DND-41 (cell line): ENCODE data around the gene FAM114A1.

ENCODE experiments used
- EZH2 ChIP-seq: IDR thresholded peaks from 3 replicates; pipeline ENCODE4 v1.6.1; 2012; ENCODE audit warnings: borderline replicate concordance, low read depth, mild to moderate bottlenecking, moderate library complexity, low read length, inconsistent platforms; ENCODE audit not compliant: severe bottlenecking
- TF ChIP-seq, protein P1 (sequence below): IDR thresholded peaks from 2 replicates; pipeline ENCODE4 v1.5.1; 2012; ENCODE audit warnings: borderline replicate concordance, low read length, moderate library complexity, mild to moderate bottlenecking; ENCODE audit not compliant: poor library complexity, severe bottlenecking; ENCODE audit errors: extremely low read depth

DNA sequence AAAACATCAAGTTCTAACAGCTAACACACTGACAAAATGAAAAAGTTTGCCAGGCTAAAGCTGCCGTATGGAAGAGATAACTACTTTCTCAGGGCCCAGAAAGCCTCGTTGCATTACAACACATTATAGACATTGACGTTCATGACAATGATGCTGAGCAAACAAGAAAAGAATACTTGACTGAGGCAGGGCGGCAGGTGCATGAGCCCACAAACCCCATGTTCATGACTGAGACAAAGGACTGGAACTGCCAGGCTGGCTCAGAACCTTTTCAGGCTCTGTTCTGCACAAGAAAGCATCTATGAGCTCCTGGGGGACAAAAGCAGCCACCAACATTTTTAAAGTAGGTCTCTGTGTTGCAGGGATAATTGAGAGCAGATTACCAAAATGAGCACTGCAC, 24.6 kb upstream of the FAM114A1 start:
- no peak for TF ChIP-seq EZH2
- TF ChIP-seq, protein P1, sequence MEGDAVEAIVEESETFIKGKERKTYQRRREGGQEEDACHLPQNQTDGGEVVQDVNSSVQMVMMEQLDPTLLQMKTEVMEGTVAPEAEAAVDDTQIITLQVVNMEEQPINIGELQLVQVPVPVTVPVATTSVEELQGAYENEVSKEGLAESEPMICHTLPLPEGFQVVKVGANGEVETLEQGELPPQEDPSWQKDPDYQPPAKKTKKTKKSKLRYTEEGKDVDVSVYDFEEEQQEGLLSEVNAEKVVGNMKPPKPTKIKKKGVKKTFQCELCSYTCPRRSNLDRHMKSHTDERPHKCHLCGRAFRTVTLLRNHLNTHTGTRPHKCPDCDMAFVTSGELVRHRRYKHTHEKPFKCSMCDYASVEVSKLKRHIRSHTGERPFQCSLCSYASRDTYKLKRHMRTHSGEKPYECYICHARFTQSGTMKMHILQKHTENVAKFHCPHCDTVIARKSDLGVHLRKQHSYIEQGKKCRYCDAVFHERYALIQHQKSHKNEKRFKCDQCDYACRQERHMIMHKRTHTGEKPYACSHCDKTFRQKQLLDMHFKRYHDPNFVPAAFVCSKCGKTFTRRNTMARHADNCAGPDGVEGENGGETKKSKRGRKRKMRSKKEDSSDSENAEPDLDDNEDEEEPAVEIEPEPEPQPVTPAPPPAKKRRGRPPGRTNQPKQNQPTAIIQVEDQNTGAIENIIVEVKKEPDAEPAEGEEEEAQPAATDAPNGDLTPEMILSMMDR, result no peak
